Esophagus muscularis mucosa (tissue), 4 donors: ENCODE results near the gene CST7. TPM values are rescaled to one million over a fixed set of nuclear protein-coding genes. Genes with fewer than 3 reads are reported as not detected.
A peak's percentile ranks its signal among the peaks of the same experiment; 100 is the strongest.

Experiments
- DNase-seq: peaks from one replicate; pipeline ENCODE4 v3.0.0-alpha.2; 2017; ENCODE audit errors: extremely low spot score
- H3K27ac ChIP-seq, 4 donors: fragments of 200-600 bp; sonication (generic); replicated peaks in 1 of 4; 1 replicate in 3 of 4; 2 replicates in 1 of 4; pipeline ENCODE4 v1.5.1; 2016 to 2019; ENCODE audit warnings: mild to moderate bottlenecking in 1 of 4
- H3K27me3 ChIP-seq, 4 donors: fragments of 200-600 bp; sonication (generic); one replicate each; pipeline versions ENCODE4 v1.5.1 to v1.6.0; 2016 to 2019
- H3K36me3 ChIP-seq, 4 donors: fragments of 200-600 bp; sonication (generic); one replicate each; pipeline ENCODE4 v1.5.1; 2016 to 2019
- H3K4me1 ChIP-seq, 4 donors: fragments of 200-600 bp; sonication (generic); one replicate each; pipeline ENCODE4 v1.5.1; 2016 to 2019
- H3K4me3 ChIP-seq, 4 donors: fragments of 200-600 bp; sonication (generic); 1 replicate in 2 of 4; 2 replicates in 2 of 4; pipeline ENCODE4 v1.5.1; 2016 to 2019; ENCODE audit warnings: mild to moderate bottlenecking in 4 of 4, moderate library complexity in 1 of 4
- H3K9me3 ChIP-seq, 4 donors: fragments of 200-600 bp; sonication (generic); 1 replicate in 3 of 4; 2 replicates in 1 of 4; pipeline ENCODE4 v1.5.1; 2016 to 2019
- CTCF ChIP-seq, 3 experiments: fragments of 200-600 bp in 2 of 3; fragments of 450-650 bp in 1 of 3; sonication (generic) in 2 of 3; IDR thresholded peaks; one replicate each; pipeline ENCODE4 v1.5.1; 2017 to 2019; ENCODE audit warnings: antibody characterized with exemption in 3 of 3, mild to moderate bottlenecking in 2 of 3, moderate library complexity in 1 of 3
- EP300 ChIP-seq: sonication (generic); formaldehyde crosslinking; IDR thresholded peaks from one replicate; pipeline ENCODE4 v1.6.1; 2017; ENCODE audit warnings: antibody characterized with exemption
- POLR2A ChIP-seq: fragments of 450-650 bp; IDR thresholded peaks from one replicate; pipeline ENCODE4 v1.6.1; 2017; ENCODE audit warnings: antibody characterized with exemption, moderate library complexity, mild to moderate bottlenecking, low read depth
- POLR2AphosphoS5 ChIP-seq, 2 donors: sonication (generic); formaldehyde crosslinking; IDR thresholded peaks; one replicate each; pipeline ENCODE4 v1.6.1; 2017; ENCODE audit warnings: antibody characterized with exemption in 2 of 2
- WGBS: methylation state at CpG from one replicate; pipeline ENCODE4 v1.1.5; 2018; 5-methylcytosine and 5-hydroxymethylcytosine counted together
- intact Hi-C: fragments of 100-400 bp; cut with DNase I; formaldehyde crosslinking; loops from one replicate; pipeline ENCODE4 v1.15.1; 2023
- total RNA-seq, 4 donors: library from RNA; depleted of rRNA; stranded (reverse); fragments of >200 nt; gene quantifications; one replicate each; pipeline versions ENCODE4 v1.1.0 to v1.2.1, GENCODE V29; 2016

The CST7 gene
- total RNA-seq, 4 donors from 2014 or later, result 1.2 to 13.8 (median 1.5) TPM; not detected in 1

DNA sequence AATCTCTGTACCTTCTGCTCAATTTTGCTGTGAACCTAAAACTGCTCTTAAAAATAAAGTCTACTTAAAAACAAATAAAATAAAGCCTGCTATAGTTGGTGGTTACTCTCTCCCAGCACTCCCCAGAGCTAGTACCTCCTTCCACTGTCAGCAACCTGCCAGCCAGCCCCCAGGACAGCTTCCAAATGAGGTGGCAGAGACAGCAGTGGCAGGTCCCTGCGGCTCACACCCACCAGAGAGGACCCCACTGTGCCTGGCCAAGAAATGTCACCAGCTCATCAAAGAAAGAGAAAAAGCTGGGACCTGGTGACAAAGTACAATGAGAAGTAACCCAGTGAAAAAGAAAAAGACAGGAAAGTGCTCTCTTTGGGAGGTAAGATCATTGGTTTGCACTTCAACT, 28.3 kb downstream of the CST7 start:
- Histone ChIP-seq H3K4me3 (no peak overlapping the region), H3K4me1 (peaks cover 0 to 28% (median 22%) of the 10 kb centered on the region in 4 donors), H3K27me3 (no peaks in the 10 kb centered on the region), H3K27ac (peak overlapping the region in 1 of 4 donors; percentile 52), H3K36me3 (peaks cover 26 to 61% (median 38%) of the 10 kb centered on the region in 4 donors), H3K9me3 (no peaks in the 10 kb centered on the region)
- intact Hi-C loops, result no loop called here
- no peak for DNase-seq
- TF ChIP-seq EP300 (no peak), CTCF (IDR thresholded peaks at IDR 0.05) (no peak), POLR2AphosphoS5 (IDR thresholded peaks at IDR 0.05) (no peak), POLR2A (no peak)
- 69% methylated on average over 1 of the region's 1 CpG for WGBS

DNA sequence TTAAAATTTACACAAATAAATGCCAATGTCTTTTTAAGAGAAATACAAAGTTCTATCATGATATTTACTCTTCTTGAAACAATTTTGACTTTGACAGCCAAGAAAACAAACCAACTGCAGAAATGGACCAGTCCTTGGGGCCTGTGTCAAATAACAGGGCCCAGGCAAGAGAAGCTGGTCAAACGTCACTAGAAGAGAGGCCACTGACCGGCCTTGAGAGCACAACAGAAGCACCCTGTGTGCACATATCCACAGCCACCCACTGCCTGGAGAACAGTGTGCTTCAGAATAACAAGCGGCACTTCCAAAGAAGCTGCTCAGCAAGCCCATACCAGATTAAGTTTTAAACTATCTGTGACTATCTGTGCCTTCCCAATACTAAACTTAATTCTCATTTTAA, 28.7 kb downstream of the CST7 start:
- TF ChIP-seq CTCF (IDR thresholded peaks at IDR 0.05) (no peak), POLR2A (no peak), POLR2AphosphoS5 (IDR thresholded peaks at IDR 0.05) (no peak), EP300 (no peak)
- Histone ChIP-seq H3K27ac (peak overlapping the region in 2 of 4 donors; percentile 33 to 52), H3K36me3 (peaks cover 21 to 60% (median 38%) of the 10 kb centered on the region in 4 donors), H3K9me3 (no peaks in the 10 kb centered on the region), H3K4me3 (no peak overlapping the region), H3K4me1 (peaks cover 0 to 28% (median 22%) of the 10 kb centered on the region in 4 donors), H3K27me3 (no peaks in the 10 kb centered on the region)
- 85% methylated on average over 3 of the region's 3 CpGs for WGBS
- no peak for DNase-seq
- intact Hi-C loops, result no loop called here

DNA sequence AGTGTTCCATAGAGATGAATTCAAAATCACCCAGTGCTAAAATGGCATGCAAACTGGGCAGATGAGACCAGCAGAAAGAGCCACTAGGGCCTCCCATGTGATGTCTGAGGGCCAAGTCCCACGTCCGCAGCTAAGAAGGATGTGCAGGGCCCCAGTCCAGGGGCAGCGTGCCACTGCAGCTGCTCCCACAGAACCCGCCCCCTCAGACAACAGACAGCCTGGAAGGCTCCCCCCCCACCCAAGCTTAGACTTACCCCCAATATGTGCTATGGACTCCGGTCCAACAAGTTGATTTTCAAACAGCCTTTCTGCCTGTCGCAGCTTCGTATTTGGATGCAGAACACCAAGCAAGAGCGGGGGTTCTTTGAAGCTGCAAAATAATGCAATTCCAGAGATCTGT, 29.4 kb downstream of the CST7 start:
- peak overlapping the region in 3 of 4 donors; percentile 11 to 33 (median 25) for H3K27ac ChIP-seq
- intact Hi-C loops, result no loop called here
- peaks cover 16 to 59% (median 38%) of the 10 kb centered on the region in 4 donors for H3K36me3 ChIP-seq
- DNase-seq, result no peak
- no peak overlapping the region for H3K4me3 ChIP-seq
- H3K9me3 ChIP-seq, result no peaks in the 10 kb centered on the region
- TF ChIP-seq EP300 (no peak), POLR2A (no peak), POLR2AphosphoS5 (IDR thresholded peaks at IDR 0.05) (no peak), CTCF (IDR thresholded peaks at IDR 0.05) (no peak)
- WGBS, result 62% methylated on average over 8 of the region's 8 CpGs
- peaks cover 0 to 28% (median 22%) of the 10 kb centered on the region in 4 donors for H3K4me1 ChIP-seq
- H3K27me3 ChIP-seq, result no peaks in the 10 kb centered on the region

DNA sequence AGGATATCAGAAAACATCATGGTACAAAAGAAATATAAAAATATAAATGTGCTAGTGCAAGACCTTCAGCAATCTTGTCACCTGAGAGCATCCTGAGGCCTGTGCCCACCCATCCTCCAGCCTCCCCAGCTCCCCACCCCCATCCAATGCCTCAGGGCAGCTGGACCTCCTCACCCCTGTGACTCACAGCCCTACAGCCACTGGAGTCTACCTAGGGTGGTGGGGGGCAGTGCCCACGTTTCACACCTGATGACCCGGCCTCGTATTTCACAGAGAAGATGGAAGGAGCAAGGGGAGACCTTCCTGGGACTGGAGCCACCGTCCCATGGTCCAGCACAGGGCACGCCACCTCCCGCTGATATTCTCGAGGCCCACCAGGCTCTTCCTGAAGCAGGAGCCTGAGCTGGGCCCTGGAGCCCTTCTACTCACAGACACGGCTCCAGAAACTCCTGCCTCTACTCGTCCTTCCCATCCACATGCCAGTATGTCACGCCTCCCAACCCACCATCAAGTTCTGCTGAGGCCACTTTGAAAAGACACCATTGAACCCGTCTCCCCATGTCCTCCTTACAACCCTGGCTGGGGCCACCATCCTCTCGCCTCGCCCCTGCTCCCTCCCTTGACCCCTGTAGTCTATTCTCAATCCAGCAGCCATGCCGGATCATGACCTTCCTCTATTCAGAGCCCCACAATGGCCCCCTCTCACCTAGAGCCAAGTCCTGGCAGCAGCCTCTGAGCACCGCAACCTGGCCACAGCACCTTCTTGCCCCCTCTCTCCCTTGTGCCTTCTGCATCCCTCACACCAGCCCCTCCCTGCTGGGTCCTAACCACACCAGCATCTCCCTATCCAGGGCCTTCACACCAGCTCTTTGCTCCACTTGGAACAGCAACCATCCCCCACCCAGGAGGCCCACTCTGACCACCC, 30.2 kb downstream of the CST7 start:
- DNase-seq, result no peak
- peaks cover 0 to 28% (median 22%) of the 10 kb centered on the region in 4 donors for H3K4me1 ChIP-seq
- intact Hi-C loops, result no loop called here
- TF ChIP-seq POLR2A (no peak), CTCF (IDR thresholded peaks at IDR 0.05) (no peak), POLR2AphosphoS5 (IDR thresholded peaks at IDR 0.05) (no peak), EP300 (no peak)
- H3K27ac ChIP-seq, result peak overlapping the region in 2 of 4 donors; percentile 11 to 33
- H3K4me3 ChIP-seq, result no peak overlapping the region
- WGBS, result 96% methylated on average over 15 of the region's 15 CpGs
- H3K36me3 ChIP-seq, result peaks cover 13 to 53% (median 40%) of the 10 kb centered on the region in 4 donors
- no peaks in the 10 kb centered on the region for H3K9me3 ChIP-seq
- no peaks in the 10 kb centered on the region for H3K27me3 ChIP-seq
